OCI-LY7 (cell line): ENCODE measurements around the gene POP4. TPM values are rescaled to one million over a fixed set of nuclear protein-coding genes. Genes with fewer than 3 reads are reported as not detected.

Experiments
- BruUV-seq: library from RNA; stranded (reverse); fragments of 400-500 nt; replicated peaks from 2 replicates; lab custom pipeline; 2021; lab: Mats Ljungman, UMichigan
- CTCF ChIA-PET: fragments of 300-600 bp; sonication (Branson Sonifier 250); formaldehyde crosslinking; loops from one replicate; lab custom pipeline; 2022; ENCODE audit warnings: antibody characterized with exemption; ENCODE audit not compliant: unreplicated experiment; lab: Charles Lee
- POLR2A ChIA-PET: fragments of 300-600 bp; sonication (Branson Sonifier 250); formaldehyde crosslinking; loops from one replicate; lab custom pipeline; 2022; ENCODE audit warnings: antibody characterized with exemption; lab: Charles Lee
- DNase-seq: peaks from one replicate; pipeline ENCODE4 v3.0.0-alpha.2; 2015; ENCODE audit warnings: low spot score
- H2AFZ ChIP-seq: fragments of 200-600 bp; sonication (generic), shearing (Covaris generic); 2 replicates; pipeline ENCODE4 v1.6.1; 2014; ENCODE audit warnings: mild to moderate bottlenecking, antibody characterized with exemption, low read length, moderate library complexity
- H3K27ac ChIP-seq: fragments of 200-600 bp; sonication (generic); 2 replicates; pipeline ENCODE4 v1.5.1; 2014; ENCODE audit warnings: mixed run types, low read depth, mild to moderate bottlenecking, moderate library complexity, low read length, inconsistent platforms; ENCODE audit not compliant: poor library complexity, severe bottlenecking
- H3K36me3 ChIP-seq: fragments of 200-600 bp; sonication (generic); 2 replicates; pipeline ENCODE4 v1.6.1; 2014; ENCODE audit warnings: mild to moderate bottlenecking, antibody characterized with exemption, low read length, moderate library complexity, mixed read lengths; ENCODE audit not compliant: insufficient read depth
- H3K4me1 ChIP-seq: fragments of 200-600 bp; sonication (generic); 2 replicates; pipeline ENCODE4 v1.5.1; 2014; ENCODE audit warnings: mild to moderate bottlenecking, low read length; ENCODE audit not compliant: insufficient read depth, poor library complexity, severe bottlenecking
- H3K4me2 ChIP-seq: fragments of 200-600 bp; sonication (generic); 2 replicates; pipeline ENCODE4 v1.6.1; 2014; ENCODE audit warnings: mild to moderate bottlenecking, low read length
- H3K4me3 ChIP-seq: fragments of 200-600 bp; sonication (generic); 2 replicates; pipeline ENCODE4 v1.5.1; 2014; ENCODE audit warnings: mild to moderate bottlenecking, low read depth, low read length; ENCODE audit not compliant: poor library complexity, severe bottlenecking
- H3K79me2 ChIP-seq: fragments of 200-600 bp; sonication (generic); 2 replicates; pipeline ENCODE4 v1.6.1; 2016; ENCODE audit warnings: low read depth, mild to moderate bottlenecking, low read length, moderate library complexity, mixed read lengths; ENCODE audit not compliant: insufficient read depth
- H3K9me2 ChIP-seq: fragments of 200-600 bp; sonication (generic); 2 replicates; pipeline ENCODE4 v1.6.1; 2016; ENCODE audit warnings: mild to moderate bottlenecking, low read length, mixed read lengths; ENCODE audit not compliant: insufficient read depth
- H3K9me3 ChIP-seq: fragments of 200-600 bp; sonication (generic); 2 replicates; pipeline ENCODE4 v1.6.1; 2014; ENCODE audit warnings: mild to moderate bottlenecking, mixed run types, low read length, mixed read lengths
- H4K20me1 ChIP-seq: fragments of 200-600 bp; sonication (generic); 2 replicates; pipeline ENCODE4 v1.6.1; 2014; ENCODE audit warnings: mild to moderate bottlenecking, antibody characterized with exemption, low read length, moderate library complexity, mixed read lengths; ENCODE audit not compliant: insufficient read depth
- CTCF ChIP-seq: fragments of 200-600 bp; sonication (generic); conservative IDR thresholded peaks from 2 replicates; pipeline ENCODE4 v1.5.1; 2014; ENCODE audit warnings: mild to moderate bottlenecking, antibody characterized with exemption, low read length, moderate library complexity, mixed read lengths
- EZH2phosphoT487 ChIP-seq: fragments of 200-600 bp; sonication (generic); IDR thresholded peaks from 2 replicates; pipeline ENCODE4 v1.6.1; 2018; ENCODE audit warnings: low read depth, borderline replicate concordance, mild to moderate bottlenecking, mixed run types, antibody characterized with exemption, low read length, moderate library complexity, mixed read lengths
- intact Hi-C: fragments of 100-400 bp; cut with micrococcal nuclease; formaldehyde crosslinking; loops from one replicate; pipeline ENCODE4 v1.10.0; 2022; ENCODE audit not compliant: unreplicated experiment
- total RNA-seq, 2 experiments: library from RNA; depleted of rRNA in 1 of 2; stranded (reverse); fragments of >200 nt in 1 of 2; shearing (Covaris generic) in 1 of 2; gene quantifications; 2 replicates each; pipeline ENCODE4 v1.2.3, GENCODE V29; 2014 to 2022

Gene POP4
- total RNA-seq, 2 experiments from 2014 or later, result 83.5 to 105 TPM

DNA sequence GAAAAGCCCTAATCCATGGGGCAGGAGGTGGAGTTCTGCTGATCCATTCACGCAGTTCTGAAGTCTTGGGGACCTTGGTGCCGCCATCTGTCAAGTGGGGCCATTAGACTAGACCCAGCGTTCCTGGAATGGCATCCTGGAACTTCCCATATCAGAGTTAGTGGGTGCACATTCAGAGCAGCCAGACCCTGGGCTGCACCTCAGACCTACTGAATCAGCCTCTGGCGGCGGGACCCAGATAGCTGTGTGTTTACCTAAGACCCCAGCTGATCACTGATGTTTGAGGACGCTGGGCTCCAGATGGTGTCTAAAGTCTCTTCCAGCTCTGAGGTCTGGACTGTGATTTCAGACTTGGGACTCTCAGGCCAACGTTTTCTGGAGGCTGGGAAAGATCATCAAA is 12.8 kb downstream of the POP4 start:
- intact Hi-C loops, result no loop called here
- Histone ChIP-seq H3K9me3 (no peaks in the 10 kb centered on the region), H3K27ac (no peak overlapping the region), H3K4me2 (no peak overlapping the region), H3K36me3 (peaks cover 18% of the 10 kb centered on the region), H3K4me3 (no peak overlapping the region), H3K4me1 (no peaks in the 10 kb centered on the region), H2AFZ (no peak overlapping the region), H3K79me2 (no peaks in the 10 kb centered on the region), H3K9me2 (no peaks in the 10 kb centered on the region), H4K20me1 (no peaks in the 10 kb centered on the region)
- no TSS peak for BruUV-seq
- DNase-seq, result no peak
- CTCF ChIA-PET, result no interaction called here
- POLR2A ChIA-PET, result interaction anchor here (0.8 kb wide), 1 partner anchor 8 kb away, joined by 4 read pairs; no protein-coding TSS in a partner anchor
- TF ChIP-seq CTCF (no peak), EZH2phosphoT487 (no peak)

DNA sequence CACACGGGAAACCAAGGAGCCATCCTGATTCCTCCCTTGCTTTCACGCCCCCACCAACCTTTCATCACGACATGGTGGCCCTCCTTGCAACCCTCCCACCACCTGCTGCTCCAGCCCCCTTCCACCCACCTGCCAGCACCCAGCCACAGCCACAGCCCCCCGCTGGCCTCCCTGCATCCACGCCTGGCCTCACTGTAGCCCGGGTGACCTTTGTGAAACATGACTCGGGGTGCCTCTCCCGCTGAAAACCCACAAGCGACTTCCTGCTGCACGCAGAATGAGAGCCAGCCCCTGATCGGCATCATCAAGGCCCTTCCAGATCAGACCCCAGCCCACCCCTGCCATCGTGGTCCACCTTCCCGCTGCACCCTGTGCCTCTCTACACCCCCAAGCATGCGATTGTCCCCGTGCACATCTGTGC is 14.9 kb downstream of the POP4 start:
- no peak for DNase-seq
- Histone ChIP-seq H3K79me2 (no peaks in the 10 kb centered on the region), H3K9me2 (no peaks in the 10 kb centered on the region), H3K4me3 (no peak overlapping the region), H3K9me3 (no peaks in the 10 kb centered on the region), H4K20me1 (no peaks in the 10 kb centered on the region), H2AFZ (no peak overlapping the region), H3K4me1 (no peaks in the 10 kb centered on the region), H3K36me3 (peaks cover 2% of the 10 kb centered on the region; the same call in 1 of the 2 replicates), H3K27ac (no peak overlapping the region), H3K4me2 (no peak overlapping the region)
- ChIA-PET POLR2A (no interaction called here), CTCF (no interaction called here)
- no TSS peak for BruUV-seq
- intact Hi-C loops, result no loop called here
- no peak for TF ChIP-seq EZH2phosphoT487

- H3K36me3 ChIP-seq, result no peaks in the 10 kb centered on the region
- no peak overlapping the region for H3K4me3 ChIP-seq
- TF ChIP-seq CTCF, result no peak
- no peak overlapping the region for H2AFZ ChIP-seq
- CTCF ChIA-PET, result no interaction called here
- no peaks in the 10 kb centered on the region for H3K9me3 ChIP-seq
- H4K20me1 ChIP-seq, result no peaks in the 10 kb centered on the region
- H3K4me1 ChIP-seq, result no peaks in the 10 kb centered on the region
- DNase-seq, result no peak
- H3K27ac ChIP-seq, result no peak overlapping the region
- intact Hi-C loops, result no loop called here
- H3K4me2 ChIP-seq, result no peak overlapping the region
- BruUV-seq, result no TSS peak
- H3K9me2 ChIP-seq, result no peaks in the 10 kb centered on the region
- no peaks in the 10 kb centered on the region for H3K79me2 ChIP-seq
- POLR2A ChIA-PET, result interaction anchor here (0.6 to 0.8 kb wide), 2 partner anchors 17 to 64 kb away, joined by 3 read pairs; no protein-coding TSS in a partner anchor
These were observed 16.3 kb downstream of the POP4 start for GRCh38 chr19:29622166-29623070.
